Smooth muscle cell (in vitro differentiated cells): ENCODE measurements around the gene HDDC3. TPM values are rescaled to one million over a fixed set of nuclear protein-coding genes. Genes with fewer than 3 reads are reported as not detected.
"Not testable (repeated sequence)": the region's sequence is repeated elsewhere in the genome, so short reads cannot be mapped to it uniquely, and the experiment has no call there.

Experiments
- DNase-seq: peaks from one replicate; lab custom pipeline; 2025; ENCODE audit not compliant: unreplicated experiment; lab: John Stamatoyannopoulos, UW
- H2AFZ ChIP-seq: fragments of 200-600 bp; sonication (generic); 2 replicates; pipeline ENCODE4 v1.6.0; 2016; ENCODE audit warnings: antibody characterized with exemption, low read depth, mild to moderate bottlenecking
- H3F3A ChIP-seq: fragments of 200-600 bp; sonication (generic); 2 replicates; pipeline ENCODE4 v1.6.0; 2017; ENCODE audit warnings: antibody characterized with exemption, low read depth
- H3K27ac ChIP-seq: fragments of 200-600 bp; sonication (generic); 2 replicates; pipeline ENCODE4 v1.5.1; 2016; ENCODE audit warnings: low read depth, mild to moderate bottlenecking
- H3K27me3 ChIP-seq: fragments of 200-600 bp; sonication (generic); 2 replicates; pipeline ENCODE4 v1.6.1; 2016; ENCODE audit warnings: low read depth, mild to moderate bottlenecking
- H3K36me3 ChIP-seq: fragments of 200-600 bp; sonication (generic); 2 replicates; pipeline ENCODE4 v1.5.1; 2016; ENCODE audit warnings: low read depth
- H3K4me1 ChIP-seq: fragments of 200-600 bp; sonication (generic); 2 replicates; pipeline ENCODE4 v1.5.1; 2016; ENCODE audit warnings: low read depth
- H3K4me2 ChIP-seq: fragments of 200-600 bp; sonication (generic); 2 replicates; pipeline ENCODE4 v1.6.0; 2016; ENCODE audit warnings: mild to moderate bottlenecking
- H3K4me3 ChIP-seq: fragments of 200-600 bp; sonication (generic); 2 replicates; pipeline ENCODE4 v1.5.1; 2016; ENCODE audit warnings: mild to moderate bottlenecking
- H3K79me2 ChIP-seq: fragments of 200-600 bp; sonication (generic); 2 replicates; pipeline ENCODE4 v1.6.0; 2016; ENCODE audit warnings: low read depth, mild to moderate bottlenecking
- H3K9ac ChIP-seq: fragments of 200-600 bp; sonication (generic); 2 replicates; pipeline ENCODE4 v1.6.0; 2016; ENCODE audit warnings: low read depth
- H3K9me3 ChIP-seq: fragments of 200-600 bp; sonication (generic); replicated peaks from 2 replicates; pipeline ENCODE4 v1.5.1; 2016; ENCODE audit warnings: low read depth
- H4K20me1 ChIP-seq: fragments of 200-600 bp; sonication (generic); 2 replicates; pipeline ENCODE4 v1.6.0; 2016; ENCODE audit warnings: low read depth
- WGBS: methylation state at CpG from one replicate; pipeline ENCODE4 v1.1.7; 2016; ENCODE audit warnings: low lambda C conversion rate; 5-methylcytosine and 5-hydroxymethylcytosine counted together
- polyA plus RNA-seq: library from polyadenylated mRNA; unstranded; fragments of >200 nt; fragmentation: Nextera tagmentation; extraction: Ambion mirVana; gene quantifications from 2 replicates; pipeline ENCODE4 v1.2.1, GENCODE V29; 2016
- total RNA-seq: library from RNA; depleted of rRNA; stranded (reverse); fragments of >200 nt; gene quantifications from 2 replicates; pipeline ENCODE4 v1.2.3, GENCODE V29; 2014
- TF ChIP-seq, protein P1 (sequence below): fragments of 200-600 bp; sonication (generic); IDR thresholded peaks from 2 replicates; pipeline ENCODE4 v1.5.1; 2017; ENCODE audit warnings: borderline replicate concordance, mild to moderate bottlenecking, antibody characterized with exemption; ENCODE audit not compliant: insufficient read depth, poor library complexity, severe bottlenecking

Gene HDDC3
- total and polyA plus RNA-seq, 2 experiments from 2014 or later = 16.0 to 16.3 TPM

DNA sequence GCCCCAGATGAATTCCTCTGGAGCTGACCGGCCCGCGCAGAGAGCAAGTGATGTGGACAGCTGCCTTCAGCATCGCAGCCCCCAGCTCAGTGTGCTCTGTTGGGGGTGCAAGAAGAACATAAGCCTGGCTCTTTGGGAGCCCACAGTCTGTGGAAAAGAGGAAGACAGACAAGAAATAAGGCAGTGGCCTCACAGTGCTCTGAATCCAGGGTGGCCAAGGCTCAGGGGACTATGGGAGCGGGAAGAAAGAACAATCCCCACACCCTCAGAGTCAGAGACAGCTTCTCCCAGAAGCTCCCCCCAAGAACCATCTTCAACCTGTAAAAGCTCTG is 277 bp upstream of the HDDC3 start:
- peak overlapping the region; percentile 99 for H3K4me2 ChIP-seq
- DNase-seq = no peak

DNA sequence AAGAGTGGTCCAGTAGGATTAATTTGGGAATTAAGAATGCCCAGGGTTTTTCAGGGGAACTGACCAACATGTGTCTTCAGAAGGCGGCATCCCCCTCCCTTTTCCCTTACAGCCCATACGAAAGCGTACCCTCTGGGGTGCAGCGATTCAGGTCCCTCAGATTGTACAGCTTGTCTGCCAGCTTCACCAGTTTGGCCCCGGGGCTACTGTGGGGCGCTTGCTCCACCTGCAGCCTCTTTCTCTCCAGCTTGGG is 848 bp downstream of the HDDC3 start:
- Histone ChIP-seq H3K9ac (no peak overlapping the region), H3K4me2 (peak overlapping the region; percentile 99)

More for the DNA sequence above, 277 bp upstream of the HDDC3 start:
- peaks cover 4% of the 10 kb centered on the region for H3F3A ChIP-seq
- TF ChIP-seq, protein P1, sequence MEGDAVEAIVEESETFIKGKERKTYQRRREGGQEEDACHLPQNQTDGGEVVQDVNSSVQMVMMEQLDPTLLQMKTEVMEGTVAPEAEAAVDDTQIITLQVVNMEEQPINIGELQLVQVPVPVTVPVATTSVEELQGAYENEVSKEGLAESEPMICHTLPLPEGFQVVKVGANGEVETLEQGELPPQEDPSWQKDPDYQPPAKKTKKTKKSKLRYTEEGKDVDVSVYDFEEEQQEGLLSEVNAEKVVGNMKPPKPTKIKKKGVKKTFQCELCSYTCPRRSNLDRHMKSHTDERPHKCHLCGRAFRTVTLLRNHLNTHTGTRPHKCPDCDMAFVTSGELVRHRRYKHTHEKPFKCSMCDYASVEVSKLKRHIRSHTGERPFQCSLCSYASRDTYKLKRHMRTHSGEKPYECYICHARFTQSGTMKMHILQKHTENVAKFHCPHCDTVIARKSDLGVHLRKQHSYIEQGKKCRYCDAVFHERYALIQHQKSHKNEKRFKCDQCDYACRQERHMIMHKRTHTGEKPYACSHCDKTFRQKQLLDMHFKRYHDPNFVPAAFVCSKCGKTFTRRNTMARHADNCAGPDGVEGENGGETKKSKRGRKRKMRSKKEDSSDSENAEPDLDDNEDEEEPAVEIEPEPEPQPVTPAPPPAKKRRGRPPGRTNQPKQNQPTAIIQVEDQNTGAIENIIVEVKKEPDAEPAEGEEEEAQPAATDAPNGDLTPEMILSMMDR = no peak
- H3K36me3 ChIP-seq = no peaks in the 10 kb centered on the region
- 23% methylated on average over 5 of the region's 5 CpGs for WGBS
- H3K9me3 ChIP-seq = no peaks in the 10 kb centered on the region
- no peaks in the 10 kb centered on the region for H3K27me3 ChIP-seq
- H3K4me3 ChIP-seq = peak overlapping the region; percentile 90
- no peak overlapping the region for H3K27ac ChIP-seq
- peak overlapping the region; percentile 96 for H2AFZ ChIP-seq
- H3K79me2 ChIP-seq = peaks cover 12% of the 10 kb centered on the region
- peaks cover 5% of the 10 kb centered on the region for H4K20me1 ChIP-seq
- peaks cover 6% of the 10 kb centered on the region for H3K4me1 ChIP-seq
- no peak overlapping the region for H3K9ac ChIP-seq

DNA sequence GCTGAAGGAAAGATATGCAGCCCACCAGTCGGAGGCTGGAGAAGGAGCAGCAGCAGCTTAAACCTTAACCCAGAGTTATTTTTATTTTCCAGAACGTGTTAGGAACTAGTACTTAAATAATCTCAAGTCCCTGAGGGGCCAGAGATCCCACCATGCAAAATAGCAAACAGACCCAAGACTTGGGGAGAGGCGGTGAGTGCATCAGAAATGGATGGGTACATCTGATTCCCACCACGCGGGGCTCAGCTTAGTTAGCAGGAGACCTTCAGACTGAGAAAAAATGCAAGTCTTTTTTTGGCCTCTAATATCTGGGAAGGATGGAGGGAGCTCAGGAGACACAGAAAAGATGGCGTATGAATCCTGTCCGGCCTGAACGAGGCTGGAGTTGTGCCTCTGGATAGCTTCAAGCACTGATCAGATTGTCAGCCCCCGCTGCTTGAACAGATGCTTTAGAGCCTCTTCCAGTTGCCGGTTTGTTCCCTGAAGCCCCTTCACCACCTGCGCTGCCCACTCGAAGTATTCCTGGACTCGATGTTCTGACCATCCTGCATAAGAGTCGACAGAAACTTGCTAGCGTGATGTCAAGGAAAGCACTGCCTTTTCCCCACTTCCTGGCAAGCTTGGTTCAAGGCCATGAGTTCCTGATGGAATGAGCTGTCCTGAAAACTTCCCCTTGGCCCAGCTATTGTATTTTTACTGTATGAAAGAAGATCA is 1.3 kb downstream of the HDDC3 start:
- Histone ChIP-seq H3F3A (peaks cover 4% of the 10 kb centered on the region), H3K4me3 (no peak overlapping the region), H2AFZ (no peak overlapping the region), H3K79me2 (peaks cover 7% of the 10 kb centered on the region), H3K4me1 (peaks cover 1% of the 10 kb centered on the region), H3K36me3 (no peaks in the 10 kb centered on the region), H4K20me1 (peaks cover under 1% of the 10 kb centered on the region), H3K9me3 (no peaks in the 10 kb centered on the region), H3K9ac (no peak overlapping the region), H3K4me2 (no peak overlapping the region), H3K27ac (no peak overlapping the region), H3K27me3 (no peaks in the 10 kb centered on the region)
- DNase-seq = no peak
- WGBS = 92% methylated on average over 15 of the region's 15 CpGs
- TF ChIP-seq, protein P1 = no peak

More for the DNA sequence above, 848 bp downstream of the HDDC3 start:
- Histone ChIP-seq H3F3A (peaks cover 4% of the 10 kb centered on the region), H3K27me3 (no peaks in the 10 kb centered on the region), H3K4me3 (peak overlapping the region; percentile 90), H3K79me2 (peaks cover 12% of the 10 kb centered on the region), H2AFZ (no peak overlapping the region), H3K4me1 (peaks cover 6% of the 10 kb centered on the region), H4K20me1 (peaks cover 5% of the 10 kb centered on the region), H3K9me3 (no peaks in the 10 kb centered on the region), H3K27ac (no peak overlapping the region), H3K36me3 (no peaks in the 10 kb centered on the region)
- DNase-seq = no peak
- WGBS = 49% methylated on average over 6 of the region's 6 CpGs
- TF ChIP-seq, protein P1 = no peak

DNA sequence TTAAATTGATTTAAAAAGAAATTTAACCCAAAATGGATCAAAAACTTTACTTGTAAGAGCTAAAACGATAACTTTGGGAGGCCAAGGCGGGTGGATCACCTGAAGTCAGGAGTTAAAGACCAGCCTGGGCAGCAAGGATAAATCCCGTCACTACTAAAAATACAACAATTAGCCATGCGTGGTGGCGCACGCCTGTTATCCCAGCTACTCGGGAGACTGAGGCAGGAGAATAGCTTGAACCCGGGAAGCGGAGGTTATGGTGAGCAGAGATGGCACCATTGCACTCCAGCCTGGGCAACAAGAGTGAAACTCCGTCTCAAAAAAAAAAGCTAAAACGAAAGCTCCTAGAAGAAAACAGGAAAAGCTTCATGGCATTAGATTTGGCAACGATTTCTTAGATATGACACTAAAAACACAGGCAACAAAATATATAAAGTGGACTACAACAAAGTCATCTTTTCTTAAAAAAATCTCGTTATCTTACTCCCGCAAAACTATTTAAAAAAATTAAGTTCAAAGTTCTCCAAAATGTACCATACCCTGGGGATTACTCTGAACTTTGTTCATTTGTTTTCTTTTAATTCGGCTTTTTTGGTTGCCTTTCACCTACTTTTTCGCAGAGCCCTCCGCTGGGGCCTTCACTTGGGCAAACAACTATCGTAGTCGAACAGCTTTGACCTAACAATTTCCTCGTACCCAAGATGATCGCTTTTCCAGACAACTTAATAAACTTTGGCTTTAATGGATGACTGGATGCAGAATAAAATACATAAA is 2.9 kb downstream of the HDDC3 start:
- no peak for DNase-seq
- H3K27me3 ChIP-seq = no peaks in the 10 kb centered on the region
- H3K4me1 ChIP-seq = no peaks in the 10 kb centered on the region
- no peak overlapping the region for H3K27ac ChIP-seq
- peaks cover 4% of the 10 kb centered on the region for H3F3A ChIP-seq
- no peak overlapping the region for H3K9ac ChIP-seq
- H4K20me1 ChIP-seq = no peaks in the 10 kb centered on the region
- H3K79me2 ChIP-seq = no peaks in the 10 kb centered on the region
- H3K36me3 ChIP-seq = no peaks in the 10 kb centered on the region
- H3K9me3 ChIP-seq = no peaks in the 10 kb centered on the region
- WGBS = 97% methylated on average over 21 of the region's 21 CpGs
- no peak overlapping the region for H3K4me3 ChIP-seq
- TF ChIP-seq, protein P1 = no peak
- H2AFZ ChIP-seq = no peak overlapping the region
- H3K4me2 ChIP-seq = no peak overlapping the region

DNA sequence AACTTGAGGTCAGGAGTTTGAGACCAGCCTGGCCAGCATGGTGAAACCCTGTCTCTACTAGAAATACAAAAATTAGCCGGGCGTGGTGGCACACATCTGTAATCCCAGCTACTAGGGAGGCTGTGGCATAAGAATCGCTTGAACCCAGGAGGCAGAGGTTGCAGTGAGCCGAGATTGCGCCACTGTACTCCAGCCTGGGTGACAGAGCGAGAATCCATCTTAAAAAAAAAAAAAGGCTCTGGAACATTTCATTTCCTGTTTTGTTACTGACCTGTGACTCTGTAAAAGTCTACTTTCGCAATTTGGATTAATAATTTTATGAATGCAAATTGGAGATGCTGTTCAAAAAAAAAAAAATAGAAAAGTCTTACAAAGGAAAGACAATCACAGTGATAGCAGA is 4.2 kb downstream of the HDDC3 start:
- not testable (repeated sequence) for H3K4me1 ChIP-seq
- 96% methylated on average over 7 of the region's 7 CpGs for WGBS

More for the DNA sequence above, 4.2 kb downstream of the HDDC3 start:
- not testable (repeated sequence) for H3K36me3 ChIP-seq, H4K20me1 ChIP-seq, H2AFZ ChIP-seq, H3K9ac ChIP-seq, H3K4me2 ChIP-seq, DNase-seq, H3K27me3 ChIP-seq, H3K79me2 ChIP-seq, H3K4me3 ChIP-seq, H3K9me3 ChIP-seq, H3K27ac ChIP-seq, H3F3A ChIP-seq
